ENCODE measurements around the gene MYOC.

DNA sequence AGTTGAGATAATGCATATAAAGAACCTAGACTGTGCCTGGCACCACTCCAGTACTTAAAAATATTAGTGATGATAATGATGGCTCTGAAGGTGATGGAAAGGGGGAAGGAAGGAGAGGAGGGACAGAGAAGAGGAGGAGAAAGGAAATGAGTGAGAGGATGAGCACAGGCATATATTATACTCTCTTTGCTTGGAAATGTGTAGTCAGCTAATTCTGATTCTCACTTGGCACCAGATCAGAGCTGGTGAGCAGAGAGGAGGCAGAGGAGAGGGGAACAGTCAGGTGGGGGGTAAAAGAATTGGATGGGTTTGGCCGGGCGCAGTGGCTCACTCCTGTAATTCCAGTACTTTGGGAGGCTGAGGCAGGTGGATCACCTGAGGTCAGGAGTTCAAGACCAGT lies 24.3 kb upstream of the MYOC start:
- no peak for TF ChIP-seq EP300 (IDR thresholded peaks at IDR 0.05; ENCODE audit: borderline replicate concordance)
- TF ChIP-seq, protein P1, sequence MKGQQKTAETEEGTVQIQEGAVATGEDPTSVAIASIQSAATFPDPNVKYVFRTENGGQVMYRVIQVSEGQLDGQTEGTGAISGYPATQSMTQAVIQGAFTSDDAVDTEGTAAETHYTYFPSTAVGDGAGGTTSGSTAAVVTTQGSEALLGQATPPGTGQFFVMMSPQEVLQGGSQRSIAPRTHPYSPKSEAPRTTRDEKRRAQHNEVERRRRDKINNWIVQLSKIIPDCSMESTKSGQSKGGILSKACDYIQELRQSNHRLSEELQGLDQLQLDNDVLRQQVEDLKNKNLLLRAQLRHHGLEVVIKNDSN (IDR thresholded peaks at IDR 0.05) = no peak
- no peak for TF ChIP-seq TCF12 (IDR thresholded peaks at IDR 0.05; ENCODE audit: low read depth)
- TF ChIP-seq RAD21 (IDR thresholded peaks at IDR 0.05; ENCODE audit: low read depth) = no peak
- no peak for TF ChIP-seq CEBPB (IDR thresholded peaks at IDR 0.05)
- TF ChIP-seq TAF1 (IDR thresholded peaks at IDR 0.05; ENCODE audit: low read depth) = no peak
